HT-29 (cell line): ENCODE measurements around the gene CHMP1A. TPM values are rescaled to one million over a fixed set of nuclear protein-coding genes. Genes with fewer than 3 reads are reported as not detected.
"Not testable (repeated sequence)": the region's sequence is repeated elsewhere in the genome, so short reads cannot be mapped to it uniquely, and the experiment has no call there.

Experiments used
- DNase-seq: peaks from one replicate; pipeline ENCODE4 v3.0.0-alpha.2; 2015; ENCODE audit warnings: low spot score
- total RNA-seq: library from RNA; depleted of rRNA; stranded (reverse); fragments of >200 nt; shearing (Covaris generic); gene quantifications from 2 replicates; pipeline ENCODE4 v1.2.3, GENCODE V29; 2014; rRNA removed

Gene CHMP1A
- total RNA-seq = 216 and 243 TPM in 2 replicates

DNA sequence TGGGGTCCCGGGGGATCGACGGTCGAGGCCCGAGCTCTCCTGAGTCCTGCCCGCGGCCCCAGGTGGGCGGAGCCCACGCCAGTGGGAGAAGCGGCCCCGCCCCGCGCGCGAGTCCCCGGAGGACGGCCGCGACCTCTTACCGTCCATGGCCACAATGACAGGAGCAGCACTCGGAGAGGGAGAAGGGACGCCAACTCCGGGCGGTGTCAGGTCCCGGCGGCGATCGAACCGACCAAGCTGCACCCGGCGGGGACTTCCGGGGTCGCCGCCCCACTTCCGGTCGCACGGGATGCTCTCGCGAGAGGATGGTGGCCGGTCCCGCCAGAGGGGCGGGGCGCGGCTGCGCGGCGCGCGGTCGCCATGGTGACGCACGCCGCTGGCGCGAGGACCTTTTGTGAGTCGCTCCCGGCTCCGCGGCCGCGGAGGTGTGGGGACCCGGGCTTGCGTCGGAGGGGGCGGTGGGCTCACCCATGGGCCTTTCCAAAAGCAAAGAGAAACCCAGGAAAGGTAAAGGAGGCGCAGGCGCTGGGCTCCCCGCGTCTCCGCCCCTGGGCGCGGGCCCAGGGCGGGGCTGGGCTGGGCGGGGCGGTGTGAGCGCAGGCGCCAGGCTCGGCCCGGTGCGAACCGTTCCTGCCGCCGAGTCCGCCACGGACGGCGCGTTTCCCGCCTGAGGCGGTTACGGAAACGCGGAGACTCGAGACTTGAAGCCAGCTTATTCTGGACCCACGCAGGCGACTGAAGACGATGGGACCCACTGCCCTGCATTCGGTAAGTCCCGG lies at the start of gene CHMP1A, which contains the start of gene SPATA33:
Gene CHMP1A, minus strand, starts transcription at position 267 of the 779 bp plus-strand sequence. Its CDS starts 120 bp downstream, at position 147.
Gene SPATA33, plus strand, starts transcription at position 395 of the 779 bp plus-strand sequence. Its CDS starts 76 bp downstream, at position 471.
- DNase-seq = peak; percentile 92

DNA sequence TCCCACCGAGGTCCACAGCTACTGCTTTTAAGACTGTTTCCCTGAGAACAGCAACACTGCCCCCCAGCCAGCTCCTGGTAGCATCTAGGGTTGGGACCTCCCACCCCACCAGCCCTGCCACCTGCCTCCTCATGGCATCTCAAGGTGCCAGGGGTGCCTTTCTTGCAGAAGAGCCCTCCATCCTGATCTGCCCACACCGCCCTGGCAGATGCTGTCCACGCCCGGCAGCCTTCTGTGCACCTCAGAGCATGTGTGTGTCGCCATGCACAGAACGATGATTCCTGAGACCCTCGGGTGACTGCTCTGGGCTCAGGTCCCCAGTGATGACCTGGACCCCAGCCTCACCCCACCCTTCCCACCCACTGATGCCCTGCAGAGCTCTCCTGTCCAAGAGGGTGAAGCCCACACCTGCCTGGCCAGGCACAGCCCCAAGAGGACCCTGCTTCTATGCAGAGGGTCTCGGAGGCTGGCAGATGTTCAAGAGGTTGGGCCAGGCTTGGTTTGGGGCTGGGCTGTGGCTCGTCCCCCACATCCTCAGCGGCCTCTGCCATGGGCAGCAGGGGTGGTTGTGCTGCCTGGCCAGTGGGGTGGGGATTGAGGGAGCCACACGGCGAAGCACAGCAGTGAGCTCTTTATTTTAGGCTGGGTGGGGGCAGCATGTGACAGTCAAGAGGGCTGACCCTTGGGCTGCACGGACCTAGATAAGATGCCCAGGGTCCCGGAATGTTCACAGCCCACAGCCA lies 49.2 kb upstream of the CHMP1A start:
- no peak for DNase-seq

DNA sequence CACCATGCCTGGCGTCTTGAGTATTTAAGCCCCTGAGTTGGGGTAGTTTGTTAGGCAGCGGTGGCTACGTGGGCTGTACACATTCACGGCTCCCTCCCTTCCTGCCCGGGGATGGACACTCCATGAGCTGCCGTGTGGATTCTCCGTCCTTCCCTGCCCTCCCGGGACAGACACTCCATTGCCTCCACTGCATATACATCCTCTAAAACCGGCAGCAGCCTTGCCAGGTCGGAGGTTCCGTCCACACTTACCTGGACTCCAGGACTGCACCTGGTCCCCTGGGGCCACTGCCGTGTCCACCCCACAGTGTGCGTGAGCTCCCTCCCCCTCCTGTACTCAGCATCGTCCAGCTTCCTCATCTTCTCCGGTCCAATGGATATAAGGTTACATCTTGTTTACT lies 47.5 kb upstream of the CHMP1A start:
- no peak for DNase-seq

DNA sequence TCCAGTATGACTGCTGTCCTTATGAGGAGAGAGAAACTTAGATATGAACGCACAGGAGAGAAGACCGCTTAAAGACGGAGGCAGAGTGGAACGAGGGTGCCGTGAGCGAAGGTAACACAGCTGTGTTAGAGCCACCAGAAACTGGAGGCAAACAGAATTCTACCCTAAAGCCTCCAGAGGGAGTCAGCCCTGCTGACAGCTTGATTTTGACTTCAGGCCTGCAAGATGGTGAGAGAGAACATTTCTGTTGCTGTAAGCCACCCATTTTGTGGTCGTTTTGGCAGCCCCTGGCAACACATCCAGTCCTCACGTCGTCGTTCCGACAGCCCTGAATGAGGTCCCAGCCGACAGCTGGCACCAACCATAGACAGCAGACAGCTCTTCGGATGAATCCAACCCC lies 46.8 kb upstream of the CHMP1A start:
- no peak for DNase-seq

DNA sequence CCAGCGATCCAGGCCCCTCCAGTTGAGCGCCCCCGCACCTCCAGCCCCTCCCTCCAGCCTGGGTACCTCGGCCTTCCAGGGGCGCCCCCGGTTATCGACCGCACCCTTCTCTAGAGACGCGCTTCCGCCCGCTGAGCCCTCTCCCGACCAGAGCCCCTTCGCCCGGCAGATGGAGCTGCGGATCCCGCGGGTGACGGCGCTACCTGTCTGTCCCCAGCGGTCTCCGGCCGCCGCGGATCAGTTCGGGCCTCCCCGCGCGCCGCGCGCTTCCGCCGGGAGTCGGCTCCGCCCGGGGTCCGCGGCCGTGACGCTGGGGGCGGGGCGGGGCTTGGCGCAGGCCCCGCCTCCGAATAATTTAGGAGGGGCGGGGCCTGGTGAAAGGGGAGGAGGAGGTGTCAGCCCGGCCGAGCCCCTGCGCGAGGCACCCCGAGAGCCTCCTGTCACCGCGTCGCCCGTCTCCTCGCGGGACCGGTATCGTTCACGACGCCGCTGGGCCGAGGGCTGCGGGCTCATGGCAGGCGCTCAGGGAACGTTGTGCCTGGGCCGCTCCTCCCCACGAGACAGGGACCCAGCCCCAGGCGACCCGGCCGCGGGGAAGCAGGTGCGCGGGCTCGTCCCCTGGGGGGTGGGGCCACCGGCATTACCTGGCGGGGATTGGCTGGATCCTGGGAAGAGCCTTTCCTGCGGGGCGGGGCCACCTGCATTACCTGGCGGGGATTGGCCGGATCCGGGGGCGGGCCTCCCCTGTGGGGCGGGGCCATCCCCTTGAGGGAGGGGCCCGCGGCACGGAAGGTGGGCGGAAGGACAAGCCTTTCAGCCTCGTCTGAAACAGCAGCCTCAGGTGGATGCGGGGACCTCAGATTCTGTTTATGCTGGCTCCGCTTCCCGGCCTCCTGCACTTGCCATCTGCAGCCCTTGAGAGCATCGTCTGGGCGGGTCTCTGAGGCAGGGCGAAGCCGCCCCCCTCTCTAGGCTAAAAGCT lies 44.2 kb upstream of the CHMP1A start, which contains the start of gene SPATA2L:
Gene SPATA2L, minus strand, starts transcription at position 281 of the 982 bp plus-strand sequence. CDS start 473 bp downstream, outside the sequence.
- peak; percentile 95 for DNase-seq

DNA sequence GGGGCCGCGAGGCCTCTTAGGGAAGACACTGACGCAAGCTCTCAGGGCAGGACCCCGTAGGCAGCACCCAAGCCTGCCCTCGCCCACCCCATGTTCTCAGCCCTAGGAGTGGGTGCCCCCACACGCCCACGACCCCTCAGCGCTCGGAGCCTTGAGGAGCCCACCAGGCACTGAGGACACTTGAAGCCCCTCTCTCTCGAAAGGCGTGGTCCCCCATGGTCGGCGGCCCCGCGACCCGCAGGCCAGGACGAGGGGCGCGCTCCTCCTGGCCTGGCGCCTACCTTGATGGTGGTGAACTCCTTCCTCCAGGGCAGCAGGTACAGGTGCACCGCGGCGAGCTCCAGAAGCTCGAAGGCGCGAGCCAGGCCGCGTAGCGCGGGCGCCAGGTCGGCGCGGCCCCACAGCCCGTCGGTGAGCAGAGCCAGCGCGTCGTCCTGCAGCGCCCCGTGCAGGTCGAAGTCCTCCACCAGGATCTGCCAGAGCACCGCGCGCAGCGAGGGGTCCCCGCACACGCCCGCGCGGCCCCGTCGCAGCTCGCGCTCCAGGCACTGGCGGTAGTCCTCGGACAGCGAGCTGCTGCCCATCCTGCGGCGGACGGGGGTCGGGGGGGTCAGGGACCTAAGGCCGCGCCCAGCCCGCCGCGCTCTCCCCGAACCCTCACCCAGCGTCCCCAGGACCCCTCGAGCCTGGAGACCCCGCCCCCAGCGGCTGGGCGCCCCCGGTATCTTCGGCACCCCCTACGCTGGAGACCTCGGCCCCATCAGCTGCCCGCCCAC lies 43.3 kb upstream of the CHMP1A start:
- peak; percentile 77 for DNase-seq

DNA sequence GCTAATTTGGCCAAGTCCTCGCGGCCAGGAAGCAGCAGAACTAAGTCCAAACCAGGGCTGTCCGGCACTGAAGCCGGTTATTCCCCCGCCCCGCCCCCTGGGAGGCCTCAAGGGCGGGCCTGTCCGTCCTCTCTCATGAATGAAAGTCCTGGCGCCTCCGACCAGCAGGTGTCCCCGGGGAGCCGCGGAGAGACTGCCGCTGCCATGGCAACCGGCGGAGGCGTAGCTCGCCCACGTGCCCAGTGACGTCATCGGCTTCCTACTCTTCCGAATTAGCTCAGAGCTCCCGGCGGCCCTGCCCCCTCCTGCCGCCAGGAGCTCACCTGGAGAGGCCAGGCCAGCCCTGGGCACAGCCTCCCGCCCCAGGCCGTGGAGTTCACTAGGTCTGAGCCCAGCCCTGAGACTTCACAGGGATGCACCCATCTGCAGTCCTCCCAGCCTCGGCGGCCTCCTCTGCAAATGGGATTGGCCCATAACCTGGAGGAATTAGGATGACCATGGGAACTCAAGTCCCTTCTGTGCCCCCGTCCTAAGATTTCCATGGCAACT lies 42.7 kb upstream of the CHMP1A start:
- peak; percentile 99 for DNase-seq

DNA sequence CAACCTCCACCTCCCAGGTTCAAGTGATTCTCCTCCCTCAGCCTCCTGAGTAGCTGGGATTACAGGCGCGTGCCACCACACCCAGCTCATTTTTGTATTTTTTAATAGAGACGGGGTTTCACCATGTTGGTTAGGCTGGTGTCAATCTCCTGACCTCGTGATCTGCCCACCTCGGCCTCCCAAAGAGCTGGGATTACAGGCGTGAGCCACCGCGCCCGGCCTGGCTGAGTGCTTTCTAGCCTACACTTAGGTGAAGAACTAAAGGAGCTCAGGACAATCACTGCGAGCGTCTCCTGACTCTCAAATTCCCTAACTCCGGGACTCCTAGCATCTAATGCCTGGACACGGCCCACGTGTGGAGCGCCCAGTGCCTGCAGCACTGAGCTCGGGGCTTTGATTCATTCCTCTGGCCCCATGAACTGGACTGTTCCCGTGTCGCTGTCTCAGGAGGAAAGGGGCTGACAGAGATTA lies 42.2 kb upstream of the CHMP1A start:
- not testable (repeated sequence) for DNase-seq

DNA sequence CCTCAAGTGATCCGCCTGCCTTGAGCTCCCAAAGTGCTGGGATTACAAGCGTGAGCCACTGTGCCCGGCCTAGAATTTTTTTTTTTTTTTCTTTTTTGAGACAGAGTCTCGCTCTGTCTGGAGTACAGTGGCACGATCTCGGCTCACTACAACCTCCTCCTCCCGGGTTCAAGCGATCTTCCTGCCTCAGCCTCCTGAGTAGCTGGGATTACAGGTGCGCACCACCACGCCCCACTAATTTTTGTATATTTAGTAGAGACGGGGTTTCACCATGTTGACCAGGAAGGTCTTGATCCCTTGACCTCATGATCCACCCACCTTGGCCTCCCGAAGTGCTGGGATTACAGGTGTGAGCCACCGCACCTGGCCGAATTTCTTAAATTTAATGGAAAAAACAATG lies 41.2 kb upstream of the CHMP1A start:
- DNase-seq = not testable (repeated sequence)

DNA sequence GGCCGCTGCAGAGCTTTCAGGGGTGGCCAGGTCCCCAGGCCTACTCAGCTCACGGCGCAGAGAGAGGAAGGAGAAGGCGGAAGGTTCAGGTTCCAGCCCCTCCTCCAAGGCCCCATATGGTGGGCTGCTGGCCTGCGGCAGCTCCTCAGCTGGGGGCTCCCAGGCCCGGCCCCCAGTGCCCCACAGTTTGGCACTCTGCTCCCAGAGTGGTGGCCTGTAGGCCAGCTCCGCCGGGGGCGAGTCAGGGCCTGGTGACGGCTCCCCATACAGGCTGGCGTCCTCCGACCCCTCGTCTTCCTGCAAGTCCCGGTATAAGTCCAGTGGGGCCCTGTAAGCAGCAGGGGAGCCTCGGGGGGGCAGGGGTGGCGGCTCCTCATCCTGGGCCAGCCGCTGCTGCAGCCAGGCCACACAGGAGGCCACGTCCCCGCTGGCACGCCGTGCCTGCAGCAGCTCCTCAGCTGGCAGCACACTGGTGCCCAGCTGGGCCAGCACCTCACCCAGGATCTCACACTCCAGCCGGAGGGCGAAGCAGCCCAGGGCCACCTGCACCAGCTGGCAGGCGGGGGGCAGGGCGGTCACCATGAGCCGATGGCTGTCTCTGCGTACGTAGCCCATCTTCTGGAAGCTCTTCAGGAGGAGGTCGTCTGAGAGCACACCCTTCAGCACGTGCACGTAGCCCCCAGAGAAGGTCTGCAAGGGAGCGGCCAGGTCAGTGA lies 40.3 kb upstream of the CHMP1A start:
- no peak for DNase-seq

DNA sequence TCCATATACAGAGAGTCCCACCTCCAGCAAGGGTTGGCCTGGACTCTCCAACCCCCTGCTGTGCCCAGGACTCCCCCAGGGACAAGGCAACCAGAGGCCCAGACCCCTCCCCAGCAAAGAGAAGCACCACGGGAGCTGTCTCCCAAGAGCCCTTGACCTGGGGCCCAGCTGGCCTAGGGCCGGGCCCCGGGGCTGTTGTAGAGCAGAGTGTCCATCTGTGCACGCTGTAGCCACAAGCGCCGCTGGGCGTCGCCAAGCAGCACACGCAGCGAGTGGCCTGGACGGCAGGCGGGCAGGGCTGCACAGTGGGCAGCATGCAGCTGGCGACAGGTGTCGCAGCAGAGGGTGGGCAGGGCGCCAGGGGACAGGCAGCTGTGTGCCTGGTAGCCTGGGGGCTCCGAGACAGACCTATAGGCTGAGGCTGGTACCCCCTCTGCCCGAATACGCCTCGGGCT lies 39.7 kb upstream of the CHMP1A start:
- no peak for DNase-seq

DNA sequence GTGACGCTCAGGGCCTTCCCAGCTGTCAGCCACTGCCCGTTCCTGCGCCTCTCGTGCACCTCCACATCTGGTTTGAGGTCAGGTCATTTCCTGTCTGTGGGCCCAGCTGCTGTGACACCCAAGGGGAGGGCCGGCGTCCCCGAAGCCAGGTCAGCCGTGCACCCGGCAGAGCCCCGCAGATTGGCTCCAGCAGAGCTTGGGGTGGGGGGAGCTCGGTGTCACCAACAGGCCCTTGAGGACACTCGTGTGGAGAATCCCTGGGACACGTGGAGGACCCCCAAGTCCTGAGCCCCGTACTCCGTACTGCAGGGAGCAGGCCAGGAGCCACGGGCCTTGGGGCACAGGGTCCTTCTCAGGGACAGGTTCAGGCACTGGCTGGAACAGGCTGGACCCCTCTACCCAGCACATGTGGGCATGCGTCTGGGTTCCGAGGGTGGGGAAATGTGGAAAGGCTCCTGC lies 39.2 kb upstream of the CHMP1A start:
- DNase-seq = no peak

DNA sequence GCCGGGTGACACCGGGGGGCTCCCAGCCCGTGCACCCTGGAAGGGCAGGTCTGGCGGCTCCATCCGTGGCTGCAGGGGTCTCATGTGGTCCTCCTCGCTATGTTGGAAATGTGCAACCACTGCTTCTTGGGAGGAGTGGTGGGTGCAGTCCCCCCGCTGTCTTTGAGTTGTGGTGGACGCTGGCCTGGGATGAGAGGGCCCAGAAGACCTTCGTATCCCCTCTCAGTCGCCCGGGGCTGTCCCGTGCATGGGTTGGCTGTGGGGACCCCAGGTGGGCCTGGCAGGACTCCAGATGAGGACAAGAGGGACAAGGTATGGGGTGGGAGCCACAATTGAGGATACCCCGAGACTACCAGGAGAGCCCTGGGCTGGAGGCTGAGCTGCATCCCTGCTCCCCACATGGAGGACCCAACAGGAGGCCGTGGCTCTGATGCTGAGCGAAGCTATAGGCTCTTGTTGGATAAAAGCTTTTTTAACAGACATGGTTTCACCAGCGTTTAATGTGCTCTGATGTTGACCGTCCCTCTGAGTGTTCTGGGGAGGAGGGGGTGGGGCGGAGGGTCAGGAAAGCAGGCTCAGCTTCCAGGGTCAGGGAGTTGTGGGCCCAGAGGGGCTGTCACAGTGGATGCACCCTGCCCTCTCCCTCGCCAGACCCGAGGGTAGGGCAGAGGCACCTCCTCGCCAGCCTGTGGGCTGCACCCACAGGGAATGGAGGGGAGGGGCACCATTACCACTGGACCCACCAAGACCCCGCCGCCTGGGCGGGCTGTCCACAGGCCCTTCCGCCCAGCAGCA lies 38.6 kb upstream of the CHMP1A start:
- DNase-seq = no peak

DNA sequence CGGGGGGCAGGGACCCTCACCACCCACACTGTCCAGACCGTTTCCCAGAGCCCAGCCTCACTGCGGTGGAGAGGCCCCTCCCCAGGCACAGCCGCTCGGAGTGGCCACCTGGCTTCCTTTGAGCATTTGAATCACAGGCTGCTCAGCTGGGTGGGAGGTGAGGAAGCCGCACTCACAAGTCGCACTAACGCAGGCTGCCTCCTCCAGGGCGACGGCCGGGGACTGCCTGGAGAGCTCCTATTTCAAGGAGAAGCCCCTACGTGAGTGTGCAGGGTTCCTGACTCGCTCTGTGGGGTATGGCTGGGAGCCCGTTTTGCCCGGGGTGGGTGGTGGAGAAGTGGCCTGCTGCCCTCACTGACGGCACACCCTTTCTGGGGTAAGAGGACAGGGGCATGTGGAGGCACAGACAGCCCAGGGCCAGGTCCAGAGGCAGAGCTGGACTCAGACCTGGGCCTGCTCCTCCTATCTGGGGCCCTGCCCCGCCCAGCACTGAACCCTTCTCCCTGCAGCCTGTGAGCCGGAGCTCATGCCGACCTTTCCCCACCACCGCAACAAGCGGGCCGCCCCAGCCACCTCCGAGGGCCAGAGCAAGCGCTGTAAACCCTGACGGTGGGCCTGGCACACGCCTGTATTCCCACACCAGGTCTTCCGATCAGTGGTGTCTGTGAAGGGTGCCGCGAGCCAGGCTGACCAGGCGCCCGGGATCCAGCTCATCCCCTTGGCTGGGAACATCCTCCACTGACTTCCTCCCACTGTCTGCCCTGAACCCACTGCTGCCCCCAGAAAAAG lies 37.8 kb upstream of the CHMP1A start:
- no peak for DNase-seq

DNA sequence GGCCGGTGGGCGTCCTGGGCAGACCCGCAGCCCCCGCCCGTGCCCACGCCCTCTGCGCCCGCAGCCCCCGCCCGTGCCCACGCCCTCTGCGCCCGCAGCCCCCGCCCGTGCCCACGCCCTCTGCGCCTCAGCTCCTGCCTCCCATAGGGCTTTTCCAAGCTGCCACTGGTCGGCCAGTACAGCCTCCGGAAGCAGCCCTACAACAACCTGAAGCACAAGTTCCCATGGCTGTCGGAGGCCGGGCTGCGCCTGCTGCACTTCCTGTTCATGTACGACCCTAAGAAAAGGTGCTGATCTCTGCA lies 37.2 kb upstream of the CHMP1A start:
- DNase-seq = not testable (repeated sequence)

DNA sequence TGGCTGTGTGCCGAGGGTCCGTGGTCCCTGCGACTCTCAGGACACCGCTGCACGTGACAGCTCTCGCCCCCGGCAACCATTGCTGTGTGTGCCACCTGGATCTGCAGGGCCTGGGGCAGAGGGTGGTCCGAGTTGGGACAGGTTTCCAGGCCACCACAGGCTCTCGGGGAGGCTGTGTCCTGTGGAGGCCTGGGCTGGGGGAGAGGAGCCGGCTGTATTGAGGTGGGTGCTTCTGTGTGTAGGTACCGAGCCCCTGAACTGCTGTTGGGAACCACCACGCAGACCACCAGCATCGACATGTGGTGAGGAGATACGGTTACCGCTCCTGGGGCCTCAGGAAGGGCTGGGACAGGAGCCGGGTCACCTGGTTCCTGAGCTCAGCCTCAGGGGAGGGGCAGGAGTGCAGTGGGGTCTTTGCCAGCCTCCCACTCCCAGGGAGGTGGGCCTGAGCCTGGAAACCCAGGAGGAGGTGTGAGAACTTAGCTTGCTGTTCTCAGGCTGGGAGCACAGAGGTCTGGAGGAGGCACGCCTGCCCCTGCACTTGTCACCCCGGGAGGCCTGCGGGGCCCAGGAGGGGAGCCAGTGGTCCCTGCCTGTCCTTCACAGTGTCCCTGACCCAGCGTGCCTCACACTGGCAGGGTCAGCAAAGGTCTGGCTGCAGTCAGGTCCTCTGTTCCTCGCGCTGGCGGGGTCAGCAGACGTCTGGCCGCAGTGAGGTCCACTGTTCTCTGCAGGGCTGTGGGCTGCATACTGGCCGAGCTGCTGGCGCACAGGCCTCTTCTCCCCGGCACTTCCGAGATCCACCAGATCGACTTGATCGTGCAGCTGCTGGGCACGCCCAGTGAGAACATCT lies 36.6 kb upstream of the CHMP1A start:
- DNase-seq = no peak

DNA sequence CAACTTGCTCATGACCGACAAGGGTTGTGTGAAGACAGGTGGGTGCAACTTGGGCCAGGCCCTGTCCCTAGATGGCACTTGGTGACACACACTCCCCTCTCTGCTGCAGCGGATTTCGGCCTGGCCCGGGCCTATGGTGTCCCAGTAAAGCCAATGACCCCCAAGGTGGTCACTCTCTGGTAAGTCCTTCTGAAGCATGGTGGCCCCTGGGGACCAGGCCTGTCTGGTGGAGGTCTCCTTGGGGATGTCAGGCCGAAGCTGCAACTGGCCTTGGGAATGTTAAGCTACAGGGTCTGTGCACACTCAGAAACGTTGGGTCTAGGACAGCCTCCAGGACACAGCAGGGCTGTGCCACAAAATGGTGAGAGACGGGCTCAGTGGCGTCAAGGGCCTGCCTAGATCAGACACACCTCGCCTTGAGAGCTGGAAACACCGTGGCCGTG lies 35.8 kb upstream of the CHMP1A start:
- no peak for DNase-seq
